ENCODE results near the gene PON1.
A peak's percentile ranks its signal among the peaks of the same experiment; 100 is the strongest.

The PON1 gene

GRCh38 chr7:95327356-95327755 is 3.0 kb upstream of the PON1 start:
- DNase-seq (ENCODE audit: low read depth), result no peak
- no peak overlapping the region for H3K4me3 ChIP-seq (ENCODE audit: low read depth, low read length)
- TF ChIP-seq CTCF (IDR thresholded peaks at IDR 0.05; ENCODE audit: control insufficient read depth, extremely low read depth, insufficient read depth), result no peak

DNA sequence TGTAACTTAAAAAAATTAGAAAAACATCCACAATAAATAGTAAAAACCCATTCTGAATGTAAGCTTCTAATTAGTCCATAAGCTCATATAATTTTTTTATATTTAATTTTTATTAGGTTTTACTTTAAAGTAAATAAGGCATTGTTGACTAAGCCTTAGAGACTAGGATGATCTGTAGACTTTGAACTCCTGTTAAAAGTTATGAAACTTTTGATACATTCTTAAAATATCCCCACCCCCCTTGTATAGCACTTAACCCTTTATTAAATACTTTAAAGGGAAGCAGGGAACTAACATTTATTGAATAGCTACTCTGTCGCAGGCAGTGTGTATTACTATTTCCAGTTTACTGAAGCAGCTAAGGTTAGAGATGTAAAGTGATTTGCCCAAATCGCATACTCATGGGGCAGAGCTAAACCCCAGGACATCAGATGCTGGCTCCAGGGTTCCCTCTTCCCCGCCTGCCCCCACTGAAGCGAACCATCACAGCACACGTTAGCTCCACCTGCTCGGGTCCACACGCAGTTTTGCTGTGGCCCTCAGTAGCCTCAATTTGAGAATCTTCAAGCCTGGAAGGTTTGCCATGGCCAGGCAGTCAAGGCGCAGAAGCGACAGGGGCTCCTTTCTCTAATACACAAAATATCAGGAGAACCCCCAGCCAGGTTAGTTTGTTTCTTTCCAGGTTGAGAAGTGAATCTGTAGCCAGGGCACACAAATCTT is 762 bp downstream of the PON1 start:
- DNase-seq (ENCODE audit: low read depth), result peak; percentile 32
- no peak for TF ChIP-seq CTCF (IDR thresholded peaks at IDR 0.05; ENCODE audit: control insufficient read depth, extremely low read depth, insufficient read depth)
- H3K4me3 ChIP-seq (ENCODE audit: low read depth, low read length), result no peak overlapping the region

DNA sequence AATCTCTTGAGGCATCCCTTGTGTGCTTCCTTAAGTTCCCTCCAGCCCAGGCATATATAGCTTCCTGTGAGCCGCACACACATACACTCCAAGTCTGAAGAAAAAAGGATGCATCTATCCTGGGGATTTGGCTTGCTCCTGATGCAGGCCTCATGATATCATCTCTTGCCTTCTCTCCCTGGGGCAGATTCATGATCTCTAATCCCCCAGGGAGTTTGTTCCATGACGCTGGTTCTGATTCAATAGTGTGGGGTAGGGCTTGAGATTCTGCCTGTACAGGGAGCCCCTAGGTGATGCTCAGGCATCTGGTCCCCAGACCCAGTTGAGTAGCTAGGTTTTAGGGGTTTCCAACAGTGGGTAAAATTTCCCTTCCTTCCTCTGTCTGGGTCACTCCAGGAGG is 1.5 kb downstream of the PON1 start:
- TF ChIP-seq CTCF (IDR thresholded peaks at IDR 0.05; ENCODE audit: control insufficient read depth, extremely low read depth, insufficient read depth), result no peak
- H3K4me3 ChIP-seq (ENCODE audit: low read depth, low read length), result no peak overlapping the region
- DNase-seq (ENCODE audit: low read depth), result no peak

GRCh38 chr7:95322396-95322795 is 1.9 kb downstream of the PON1 start:
- TF ChIP-seq CTCF (IDR thresholded peaks at IDR 0.05; ENCODE audit: control insufficient read depth, extremely low read depth, insufficient read depth), result no peak
- no peak overlapping the region for H3K4me3 ChIP-seq (ENCODE audit: low read depth, low read length)
- no peak for DNase-seq (ENCODE audit: low read depth)

DNA sequence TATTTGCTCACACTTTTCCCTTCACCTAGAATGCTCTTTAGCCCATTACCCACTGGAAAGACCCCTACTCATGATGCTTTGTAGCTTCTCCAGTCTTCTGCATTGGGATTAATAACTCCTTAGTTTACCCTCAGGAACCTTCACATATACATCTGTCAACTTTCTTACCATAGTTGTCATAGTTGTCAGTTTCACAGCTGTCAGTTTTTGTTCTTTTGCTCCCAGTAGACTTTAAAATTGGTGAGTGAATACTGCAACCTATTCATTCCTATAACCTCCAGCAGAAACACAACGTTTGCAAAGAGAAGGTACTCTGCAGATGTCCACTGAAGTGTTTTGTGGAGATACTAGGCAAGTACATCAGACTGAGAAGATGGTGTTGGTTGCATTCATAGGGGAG is 2.6 kb downstream of the PON1 start:
- no peak for TF ChIP-seq CTCF (IDR thresholded peaks at IDR 0.05; ENCODE audit: control insufficient read depth, extremely low read depth, insufficient read depth)
- no peak for DNase-seq (ENCODE audit: low read depth)
- no peak overlapping the region for H3K4me3 ChIP-seq (ENCODE audit: low read depth, low read length)

GRCh38 chr7:95320651-95321050 is 3.7 kb downstream of the PON1 start:
- no peak for TF ChIP-seq CTCF (IDR thresholded peaks at IDR 0.05; ENCODE audit: control insufficient read depth, extremely low read depth, insufficient read depth)
- H3K4me3 ChIP-seq (ENCODE audit: low read depth, low read length), result no peak overlapping the region
- DNase-seq (ENCODE audit: low read depth), result no peak

DNA sequence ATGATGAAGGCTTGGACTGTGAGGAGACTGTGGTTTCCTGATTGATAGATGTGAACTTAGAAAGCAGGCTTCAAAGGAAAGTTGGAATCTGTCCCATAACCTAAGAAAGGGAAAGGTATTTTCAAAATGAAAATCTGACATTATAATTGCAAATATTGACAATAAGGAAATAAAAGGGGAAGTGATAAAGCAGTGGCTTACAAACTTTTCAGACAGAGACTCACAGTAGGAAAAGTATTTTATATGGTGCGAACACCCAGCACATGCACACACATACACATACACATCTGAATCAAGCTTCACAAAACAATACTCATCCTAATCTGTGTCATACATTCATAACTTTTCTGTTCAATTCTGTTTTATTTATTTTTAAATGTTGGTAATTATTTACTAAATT is 4.8 kb downstream of the PON1 start:
- H3K4me3 ChIP-seq (ENCODE audit: low read depth, low read length), result no peak overlapping the region
- DNase-seq (ENCODE audit: low read depth), result no peak
- no peak for TF ChIP-seq CTCF (IDR thresholded peaks at IDR 0.05; ENCODE audit: control insufficient read depth, extremely low read depth, insufficient read depth)
